Right hindlimb (tissue), 1 donor: ENCODE data around the gene DCHS2.
A peak's percentile ranks its signal among the peaks of the same experiment; 100 is the strongest.

Source experiments
- DNase-seq: peaks from one replicate; pipeline ENCODE4 v3.0.0-alpha.2; 2018

Gene DCHS2

DNA sequence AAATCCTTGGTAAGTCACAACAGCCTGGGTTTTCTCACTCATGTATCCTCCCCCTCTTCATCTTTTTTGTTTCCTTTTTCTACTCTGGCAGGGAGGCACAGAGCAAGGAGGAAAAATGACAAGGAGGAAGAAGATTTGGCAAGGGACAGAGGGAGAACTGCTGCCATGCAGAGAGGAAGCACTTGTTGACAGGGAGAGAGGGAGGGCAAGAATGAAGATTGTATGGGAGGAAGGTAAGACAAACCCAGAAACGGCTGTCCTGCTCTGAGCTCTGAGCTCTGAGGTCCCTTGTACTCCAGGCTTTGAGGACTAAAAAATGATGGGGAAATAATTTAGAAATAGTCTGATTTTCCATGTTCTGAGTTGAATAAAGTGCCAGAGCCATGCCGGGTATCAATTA lies 123.9 kb downstream of the DCHS2 start:
- no peak for DNase-seq

DNA sequence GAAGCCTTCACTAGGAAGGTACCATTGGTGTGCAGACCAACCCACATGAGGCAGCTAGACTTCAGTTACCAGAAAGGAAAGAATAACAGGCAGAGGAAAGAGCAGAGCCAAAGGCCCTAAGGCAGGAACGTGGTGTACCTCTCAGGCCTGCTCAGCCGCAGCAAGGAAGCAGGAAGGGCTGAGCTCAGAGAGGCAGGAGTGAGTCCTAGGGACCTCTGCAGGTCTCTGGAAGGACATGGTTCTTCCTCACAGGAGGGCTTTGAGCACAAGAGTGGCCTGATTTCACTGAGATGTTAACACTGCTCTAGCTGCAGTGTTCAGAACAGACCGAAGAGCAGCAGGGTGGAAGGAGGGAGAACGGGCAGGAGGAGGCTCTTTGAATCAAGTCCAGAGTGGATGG lies 124.6 kb downstream of the DCHS2 start:
- no peak for DNase-seq

GRCh38 chr4:154364066-154364845 lies 127.3 kb downstream of the DCHS2 start:
- peak; percentile 26 for DNase-seq

GRCh38 chr4:154361450-154361849 lies 130.1 kb downstream of the DCHS2 start:
- no peak for DNase-seq

GRCh38 chr4:154360491-154360890 lies 131.1 kb downstream of the DCHS2 start:
- no peak for DNase-seq

DNA sequence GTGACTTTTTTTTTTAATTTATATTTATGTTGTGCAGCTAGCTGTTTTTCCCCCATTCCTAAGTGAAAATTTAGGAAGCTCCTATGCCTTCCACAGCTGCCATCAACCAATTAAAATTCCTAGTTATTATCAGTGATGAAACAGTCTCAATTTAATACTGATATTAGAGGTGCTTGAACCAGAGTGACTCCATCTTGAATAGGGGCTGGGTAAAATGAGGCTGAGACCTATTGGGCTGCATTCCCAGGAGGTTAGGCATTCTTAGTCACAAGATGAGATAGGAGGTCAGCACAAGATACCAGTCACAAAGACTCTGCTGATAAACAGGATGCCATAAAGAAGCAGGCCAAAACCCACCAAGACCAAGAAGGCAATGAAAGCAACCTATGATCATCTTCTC lies 136.7 kb downstream of the DCHS2 start:
- DNase-seq, result no peak

- DNase-seq, result no peak
Measured at GRCh38 chr4:154349829-154350228, 141.8 kb downstream of the DCHS2 start.

DNA sequence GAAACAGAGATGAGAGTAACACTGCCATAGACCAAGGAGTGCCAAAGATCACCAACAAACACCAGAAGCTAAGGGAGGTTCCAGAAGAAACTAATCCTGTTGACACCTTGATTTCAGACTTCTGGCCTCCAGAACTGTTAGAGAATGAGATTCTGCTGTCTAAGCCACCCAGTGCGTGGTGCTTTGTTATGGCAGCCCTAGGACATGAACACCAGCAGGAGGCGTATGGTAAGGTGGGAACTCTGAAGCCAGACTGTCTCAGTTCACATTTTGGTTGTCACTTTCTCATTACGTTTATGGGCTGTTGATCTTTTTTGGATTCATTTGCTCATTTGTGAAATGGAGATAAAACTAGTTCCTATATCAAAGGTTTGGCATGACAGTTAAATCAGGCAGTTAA lies 142.9 kb downstream of the DCHS2 start:
- no peak for DNase-seq

DNA sequence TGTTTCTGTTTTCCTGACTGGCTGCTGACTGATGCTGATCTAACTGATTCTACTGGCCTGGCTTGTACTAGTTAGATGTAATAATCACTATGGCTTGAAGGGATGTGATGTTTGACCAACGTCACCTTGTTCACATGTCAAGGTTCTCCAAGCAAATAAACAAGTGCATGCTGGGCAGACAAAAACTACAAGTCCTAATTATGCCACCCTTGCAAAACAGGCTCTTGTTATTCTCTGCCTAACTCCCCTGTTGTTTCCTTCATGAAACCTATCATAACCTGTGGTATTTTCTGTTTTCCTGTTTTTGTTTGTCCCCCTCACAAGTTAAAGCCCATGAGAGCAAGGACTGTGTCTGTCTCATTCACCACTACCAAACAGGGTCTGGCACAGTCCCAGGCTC lies 146.2 kb downstream of the DCHS2 start:
- no peak for DNase-seq

DNA sequence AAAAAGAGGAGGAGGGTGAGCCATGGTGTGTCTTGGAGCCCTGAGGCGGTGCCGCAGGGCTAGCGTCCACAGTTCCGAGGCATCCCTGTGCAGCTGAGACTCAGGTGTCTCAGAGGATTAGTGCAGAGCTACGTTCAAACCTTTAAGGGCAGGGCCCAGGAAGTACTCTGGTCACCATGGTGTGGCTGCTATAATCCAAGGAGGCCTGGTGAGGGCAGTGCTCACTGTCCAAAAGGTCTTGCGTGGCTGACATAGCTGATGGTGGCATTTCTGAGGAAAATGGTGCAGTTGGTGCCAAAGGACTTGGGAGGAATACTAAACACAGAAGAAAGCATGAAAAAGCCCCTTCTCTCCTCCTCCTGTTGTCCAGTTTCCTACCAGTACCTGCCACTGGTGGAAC lies 146.9 kb downstream of the DCHS2 start:
- no peak for DNase-seq

GRCh38 chr4:154343651-154344050 lies 147.9 kb downstream of the DCHS2 start:
- no peak for DNase-seq

GRCh38 chr4:154341448-154341847 lies 150.2 kb downstream of the DCHS2 start:
- DNase-seq, result no peak

DNA sequence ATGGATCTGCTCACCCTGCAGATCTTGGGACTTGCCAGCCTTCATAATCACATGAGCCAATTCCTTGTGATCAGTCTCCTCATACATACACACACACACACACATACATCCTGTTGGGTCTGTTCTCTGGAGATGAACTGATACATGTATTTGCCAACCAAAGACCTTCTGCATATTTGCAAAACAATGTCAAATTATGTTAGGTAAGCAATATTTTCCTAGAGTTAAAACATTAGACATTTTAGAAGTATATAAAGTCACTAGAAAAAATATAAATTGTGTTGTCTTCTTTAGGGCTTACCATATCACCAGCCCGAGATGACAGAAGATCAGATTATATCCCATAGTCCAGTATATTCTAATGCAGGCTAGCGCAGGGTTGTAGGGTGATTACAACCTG lies 156.0 kb downstream of the DCHS2 start:
- DNase-seq, result no peak

DNA sequence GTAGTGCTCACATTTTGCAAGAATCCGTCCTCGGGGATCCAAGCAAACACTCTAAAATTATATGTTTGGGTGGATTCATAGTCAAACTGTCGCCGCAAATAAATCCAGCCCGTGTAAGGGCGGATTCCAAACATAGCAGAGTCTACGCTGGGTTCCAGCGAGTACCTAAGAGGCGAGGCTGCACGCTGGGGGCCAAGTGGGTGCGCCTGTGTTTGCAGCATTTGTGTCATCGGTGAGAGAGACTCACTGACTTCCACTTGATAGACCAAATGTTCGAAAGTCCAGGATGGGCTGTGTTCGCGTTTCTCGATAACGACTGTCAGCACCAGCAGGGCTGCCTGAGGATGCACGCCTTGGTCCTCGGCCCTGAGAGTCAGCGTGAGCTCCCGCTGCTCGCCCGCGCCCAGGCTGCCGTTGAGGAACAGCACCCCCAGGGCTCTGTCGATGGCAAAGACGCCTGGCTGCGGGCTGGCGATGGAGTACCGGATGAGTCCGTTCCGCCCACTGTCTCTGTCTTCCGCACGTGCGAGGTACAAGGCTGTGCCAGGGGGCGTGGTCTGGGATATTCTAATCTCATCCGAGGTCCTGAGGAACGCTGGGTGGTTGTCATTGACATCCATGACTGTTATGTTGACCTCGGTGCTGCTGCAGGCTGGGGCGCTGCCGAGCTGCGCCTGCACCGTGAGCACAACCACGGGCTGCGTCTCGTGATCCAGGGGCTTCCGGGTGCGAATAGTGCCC lies 158.7 kb downstream of the DCHS2 start:
- DNase-seq, result peak; percentile 62

DNA sequence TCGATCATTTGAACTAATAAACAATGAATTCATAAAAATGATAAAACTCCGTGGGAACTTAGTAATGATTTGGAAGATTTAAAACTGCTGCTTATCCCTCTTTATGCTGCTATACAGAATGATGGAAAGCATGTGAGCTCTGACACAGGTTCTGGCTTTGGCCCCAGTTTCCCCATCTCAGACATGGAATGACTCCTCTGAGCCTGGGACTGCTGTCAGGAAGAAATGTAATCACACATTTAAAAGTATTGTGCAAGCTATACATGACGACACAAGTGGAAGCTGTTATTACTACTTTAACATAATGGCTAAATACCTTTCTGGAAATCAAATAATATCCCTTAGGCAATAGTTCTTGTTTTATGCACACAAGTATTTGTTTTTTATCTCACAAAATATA lies 161.7 kb downstream of the DCHS2 start:
- peak; percentile 84 for DNase-seq

- no peak for DNase-seq
Measured at GRCh38 chr4:154329268-154329868, 162.2 kb downstream of the DCHS2 start.

DNA sequence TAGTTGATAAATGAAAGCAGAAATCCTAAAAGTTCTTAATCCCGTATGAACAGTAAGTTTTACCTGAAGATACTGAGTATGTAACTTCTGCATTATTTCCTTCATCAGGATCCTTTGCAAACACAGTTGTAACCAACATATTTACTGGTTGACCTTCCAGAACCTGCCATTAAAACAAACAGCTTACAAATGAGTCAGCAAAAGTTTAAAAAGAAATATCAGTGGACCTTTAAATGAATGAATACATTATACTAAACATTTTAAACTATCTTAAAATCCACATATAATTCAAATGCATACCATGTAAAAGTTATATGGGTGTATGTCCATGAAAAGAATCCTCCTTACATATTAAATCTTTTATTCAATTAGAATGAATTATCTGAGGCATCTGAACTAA lies 163.6 kb downstream of the DCHS2 start:
- DNase-seq, result no peak

DNA sequence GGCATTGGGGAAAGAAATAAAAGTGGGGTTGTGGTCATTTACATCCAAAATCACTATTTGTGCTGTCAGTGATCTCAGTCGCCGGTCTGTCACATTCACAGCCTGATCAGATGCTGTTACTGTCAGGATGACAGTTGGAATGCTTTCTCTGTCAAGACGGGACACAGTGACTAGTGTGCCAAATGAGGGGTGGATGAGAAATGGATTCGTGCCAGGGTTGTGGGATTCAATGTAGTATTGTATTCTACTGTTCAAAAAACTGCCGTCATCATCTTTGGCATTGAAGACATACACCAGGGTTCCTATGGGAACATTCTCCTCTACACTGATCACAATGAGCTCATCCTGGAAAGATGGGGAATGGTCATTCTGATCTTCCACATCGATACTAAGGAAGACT lies 171.1 kb downstream of the DCHS2 start:
- no peak for DNase-seq

- no peak for DNase-seq
Measured at GRCh38 chr4:154319736-154320135, 171.9 kb downstream of the DCHS2 start.

GRCh38 chr4:154317201-154317999 lies 174.2 kb downstream of the DCHS2 start:
- DNase-seq, result no peak

DNA sequence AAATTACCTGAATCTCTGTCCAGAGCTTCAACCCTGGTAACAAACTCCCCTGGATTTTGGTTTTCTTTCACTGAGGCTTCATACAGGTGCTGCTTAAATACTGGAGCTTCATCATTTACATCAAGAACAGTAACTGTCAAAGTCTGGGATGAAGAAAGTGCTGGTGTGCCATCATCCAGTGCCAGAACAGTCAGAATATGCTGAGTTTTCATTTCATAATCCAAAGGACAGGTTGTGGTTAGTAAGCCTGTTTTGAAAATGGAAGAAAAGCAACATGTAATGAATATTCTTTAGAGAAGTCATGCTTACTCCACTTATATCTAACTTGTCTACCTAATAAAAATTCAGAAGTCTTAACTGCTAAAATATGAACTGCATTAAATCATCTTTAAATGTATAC lies 175.9 kb downstream of the DCHS2 start:
- DNase-seq, result no peak

DNA sequence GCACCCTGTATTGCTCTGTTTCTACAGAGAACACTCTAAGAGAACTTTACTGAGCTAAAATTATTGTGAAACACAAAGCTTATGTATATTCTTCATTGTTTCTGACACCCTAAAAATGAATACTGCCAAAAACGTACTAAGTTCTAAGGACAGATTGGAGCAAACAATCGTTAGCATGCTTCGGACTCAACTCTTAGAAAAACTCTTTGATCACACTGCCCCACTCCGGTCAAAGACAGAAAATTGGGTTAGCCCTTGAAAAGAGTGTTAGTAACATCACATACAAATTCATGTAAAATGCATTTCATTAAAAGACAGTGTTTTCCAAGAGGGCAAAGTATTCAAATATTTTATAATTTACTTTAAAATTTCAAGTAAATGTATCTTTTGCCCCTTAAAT lies 177.4 kb downstream of the DCHS2 start:
- no peak for DNase-seq

DNA sequence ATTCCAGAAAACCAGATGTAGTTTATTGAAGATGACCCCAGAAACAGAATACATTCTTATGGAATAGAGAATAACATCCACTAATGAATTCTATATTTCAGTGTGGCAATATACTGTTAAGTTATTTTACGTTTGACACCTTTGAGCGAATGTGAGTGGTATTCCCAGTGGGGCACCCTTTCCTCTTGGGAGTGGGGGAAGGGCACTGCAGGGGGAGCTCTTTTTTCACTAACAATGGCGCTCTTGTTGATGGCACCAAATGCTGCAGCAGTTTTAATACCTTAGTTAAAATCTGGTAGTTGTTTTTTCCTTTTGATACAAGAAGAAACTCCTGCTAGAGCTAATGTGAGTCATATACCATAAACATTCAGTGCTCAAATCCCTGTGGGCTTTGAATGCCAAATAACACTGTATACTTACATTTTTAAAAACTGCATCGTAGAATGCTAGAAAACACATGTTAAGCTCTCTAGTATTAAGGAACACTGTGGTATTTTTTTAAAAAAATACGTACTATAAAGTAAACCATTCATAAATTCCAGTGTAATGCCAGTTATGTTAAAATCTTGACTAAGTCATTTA lies 178.5 kb downstream of the DCHS2 start:
- no peak for DNase-seq
